CD4-positive, alpha-beta memory T cell (primary cell): ENCODE results near the gene VEGFB. TPM values are rescaled to one million over a fixed set of nuclear protein-coding genes. Genes with fewer than 3 reads are reported as not detected.

Source experiments
- CTCF ChIA-PET: fragments of 350-600 bp; sonication (Branson Sonifier 250); formaldehyde crosslinking; loops from one replicate; lab custom pipeline; 2021; ENCODE audit warnings: inconsistent platforms; ENCODE audit not compliant: partially characterized antibody; lab: Charles Lee
- POLR2A ChIA-PET: fragments of 350-600 bp; sonication (Branson Sonifier 250); formaldehyde crosslinking; loops from one replicate; lab custom pipeline; 2021; ENCODE audit not compliant: partially characterized antibody; lab: Charles Lee
- DNase-seq, 5 donors: peaks; one replicate each; pipeline versions ENCODE4 v3.0.0 to v3.0.0-alpha.2; 2020 to 2022; ENCODE audit warnings: mixed read lengths in 1 of 5
- H3K27ac ChIP-seq: one replicate; pipeline ENCODE4 v1.7.0; 2013; ENCODE audit warnings: low read depth, low read length
- H3K27me3 ChIP-seq: 2 replicates; pipeline ENCODE4 v1.7.0; 2013; ENCODE audit warnings: mild to moderate bottlenecking, low read length, moderate library complexity; ENCODE audit not compliant: insufficient read depth
- H3K36me3 ChIP-seq: 2 replicates; pipeline ENCODE4 v1.7.0; 2013; ENCODE audit warnings: mild to moderate bottlenecking, low read length, moderate library complexity; ENCODE audit not compliant: insufficient read depth
- H3K4me1 ChIP-seq: 2 replicates; pipeline ENCODE4 v1.7.0; 2013; ENCODE audit warnings: mild to moderate bottlenecking, low read length, moderate library complexity; ENCODE audit not compliant: insufficient read depth
- H3K4me3 ChIP-seq, 2 donors: one replicate each; pipeline ENCODE4 v1.7.0; 2013; ENCODE audit warnings: low read length in 2 of 2, mild to moderate bottlenecking in 1 of 2
- H3K9me3 ChIP-seq, 2 donors: one replicate each; pipeline ENCODE4 v1.7.0; 2013; ENCODE audit warnings: low read length in 2 of 2, control low read depth in 1 of 2; ENCODE audit not compliant: control insufficient read depth in 1 of 2
- H3K27ac Mint-ChIP-seq, 7 donors: one replicate each; pipeline ENCODE4 v1.8.0; 2020 to 2021; ENCODE audit warnings: mixed read lengths in 7 of 7, mild to moderate bottlenecking in 6 of 7, inconsistent platforms in 3 of 7, moderate library complexity in 3 of 7
- H3K27me3 Mint-ChIP-seq, 2 donors: one replicate each; pipeline ENCODE4 v1.8.0; 2020 to 2021; ENCODE audit warnings: mixed read lengths in 2 of 2
- H3K36me3 Mint-ChIP-seq, 2 donors: one replicate each; pipeline ENCODE4 v1.8.0; 2020 to 2021; ENCODE audit warnings: mixed read lengths in 2 of 2, inconsistent platforms in 1 of 2, mild to moderate bottlenecking in 1 of 2
- H3K4me1 Mint-ChIP-seq, 4 donors: one replicate each; pipeline ENCODE4 v1.8.0; 2020 to 2021; ENCODE audit warnings: mixed read lengths in 4 of 4, mild to moderate bottlenecking in 1 of 4
- H3K4me3 Mint-ChIP-seq, 8 donors: one replicate each; pipeline ENCODE4 v1.8.0; 2020 to 2021; ENCODE audit warnings: mixed read lengths in 8 of 8, mild to moderate bottlenecking in 7 of 8, moderate library complexity in 6 of 8, inconsistent platforms in 3 of 8
- H3K9me3 Mint-ChIP-seq, 8 donors: one replicate each; pipeline ENCODE4 v1.8.0; 2020 to 2021; ENCODE audit warnings: mixed read lengths in 8 of 8, mild to moderate bottlenecking in 5 of 8, inconsistent platforms in 3 of 8, moderate library complexity in 1 of 8
- intact Hi-C: fragments of 100-400 bp; cut with micrococcal nuclease; formaldehyde crosslinking; loops from one replicate; pipeline ENCODE4 v1.15.1; 2023
- polyA plus RNA-seq, 2 donors: library from polyadenylated mRNA; unstranded; fragments of 300-500 nt; fragmentation: Illumina TruSeq; gene quantifications; one replicate each; pipeline ENCODE4 v1.2.3, GENCODE V29; 2021
- total RNA-seq, 2 experiments: library from RNA; stranded (reverse); gene quantifications; one replicate each; pipeline ENCODE4 v1.2.3, GENCODE V29; 2021

Gene VEGFB
- total and polyA plus RNA-seq, 4 experiments from 2014 or later, result 2.3 to 97.3 (median 59.5) TPM

- Mint-ChIP-seq H3K27me3 (peaks cover 0 to 4% of the 10 kb centered on the region in 2 donors), H3K4me1 (peaks cover 9 to 36% (median 19%) of the 10 kb centered on the region in 4 donors), H3K9me3 (peaks cover 0 to 13% (median 0%) of the 10 kb centered on the region in 8 donors), H3K4me3 (peak overlapping the region; percentile 93 to 100 (median 96)), H3K36me3 (peaks cover 0 to 20% of the 10 kb centered on the region in 2 donors), H3K27ac (peak overlapping the region; percentile 98 to 100 (median 99))
- ChIA-PET POLR2A (interaction anchor here (0.6 to 6.9 kb wide), 35 partner anchors 8 to 1679 kb away, joined by 3 to 289 read pairs (median 5); partner anchors contain the start of genes BAD, CATSPERZ, CCDC88B and COX8A), CTCF (interaction anchor here (0.7 to 6.5 kb wide), 8 partner anchors 12 to 64 kb away, joined by 3 to 92 read pairs (median 5); partner anchors contain the start of genes BAD, CATSPERZ, ESRRA and FERMT3)
- peak overlapping the region; percentile 93 for H3K27ac ChIP-seq
- peak; percentile 98 for DNase-seq
- intact Hi-C loops, result loop anchor here (1.0 kb wide), 9 partner anchors 16 to 84 kb away; partner anchors contain the start of genes DNAJC4, ESRRA, FKBP2 and GPR137
- no peaks in the 10 kb centered on the region for H3K27me3 ChIP-seq
- peaks cover 20% of the 10 kb centered on the region for H3K4me1 ChIP-seq
- H3K4me3 ChIP-seq, result peak overlapping the region; percentile 93 to 98
- no peaks in the 10 kb centered on the region for H3K9me3 ChIP-seq
- H3K36me3 ChIP-seq, result no peaks in the 10 kb centered on the region
These were observed 35.3 kb downstream of the VEGFB start for GRCh38 chr11:64269540-64270220.

DNA sequence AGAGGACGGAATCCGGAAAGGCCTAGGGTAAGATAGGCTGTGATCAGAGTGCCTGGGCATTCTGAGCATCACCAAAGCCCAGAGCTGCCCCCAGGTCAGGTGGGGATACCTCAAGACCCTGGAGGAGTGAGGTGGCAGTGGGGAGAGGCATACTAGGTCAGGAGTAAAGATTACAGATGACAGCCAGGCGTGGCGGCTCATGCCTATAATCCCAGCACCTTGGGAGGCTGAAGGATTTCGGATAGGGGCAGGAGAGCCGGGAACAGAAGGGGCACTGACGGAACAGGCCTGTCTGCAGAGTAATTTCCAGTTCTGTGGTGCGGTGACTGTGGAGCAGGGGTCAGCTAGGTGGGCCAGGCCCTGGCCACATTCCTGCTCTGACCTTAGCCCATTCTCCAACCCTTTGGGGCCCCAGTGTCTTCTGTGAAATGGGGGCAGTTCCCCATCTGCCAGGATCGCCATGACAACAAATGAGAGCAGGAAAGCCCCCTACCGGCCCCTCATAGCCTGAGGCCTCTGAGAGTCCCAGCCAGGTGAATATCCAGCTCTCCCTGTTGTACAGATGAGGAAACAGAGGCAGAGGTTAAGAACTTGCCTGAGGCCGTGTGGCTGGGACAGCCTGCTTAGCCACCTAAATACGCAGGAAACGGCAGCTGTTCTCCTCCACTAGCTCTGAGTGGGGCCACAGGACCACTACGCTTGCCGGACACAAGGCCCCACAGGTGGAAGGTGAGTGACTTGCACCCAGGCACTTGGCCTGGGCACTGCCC, 40.8 kb downstream of the VEGFB start:
- DNase-seq, result no peak
- POLR2A ChIA-PET, result interaction anchor here (2.5 kb wide), 1 partner anchor 68 kb away, joined by 9 read pairs; the partner anchor contains the start of gene FERMT3
- peaks cover 5 to 14% (median 6%) of the 10 kb centered on the region in 4 donors for H3K4me1 Mint-ChIP-seq
- peaks cover 0 to 12% (median 0%) of the 10 kb centered on the region in 8 donors for H3K9me3 Mint-ChIP-seq
- intact Hi-C loops, result no loop called here
- CTCF ChIA-PET, result no interaction called here
- H3K27me3 ChIP-seq, result no peaks in the 10 kb centered on the region
- H3K4me3 Mint-ChIP-seq, result no peak overlapping the region
- peaks cover 9% of the 10 kb centered on the region for H3K36me3 ChIP-seq
- peaks cover 0 to 1% of the 10 kb centered on the region in 2 donors for H3K27me3 Mint-ChIP-seq
- H3K27ac ChIP-seq, result no peak overlapping the region
- peaks cover 0 to 22% of the 10 kb centered on the region in 2 donors for H3K36me3 Mint-ChIP-seq
- H3K4me1 ChIP-seq, result peaks cover 6% of the 10 kb centered on the region
- peak overlapping the region in 1 of 7 donors; percentile 15 for H3K27ac Mint-ChIP-seq
- H3K4me3 ChIP-seq, result no peak overlapping the region
- H3K9me3 ChIP-seq, result no peaks in the 10 kb centered on the region

DNA sequence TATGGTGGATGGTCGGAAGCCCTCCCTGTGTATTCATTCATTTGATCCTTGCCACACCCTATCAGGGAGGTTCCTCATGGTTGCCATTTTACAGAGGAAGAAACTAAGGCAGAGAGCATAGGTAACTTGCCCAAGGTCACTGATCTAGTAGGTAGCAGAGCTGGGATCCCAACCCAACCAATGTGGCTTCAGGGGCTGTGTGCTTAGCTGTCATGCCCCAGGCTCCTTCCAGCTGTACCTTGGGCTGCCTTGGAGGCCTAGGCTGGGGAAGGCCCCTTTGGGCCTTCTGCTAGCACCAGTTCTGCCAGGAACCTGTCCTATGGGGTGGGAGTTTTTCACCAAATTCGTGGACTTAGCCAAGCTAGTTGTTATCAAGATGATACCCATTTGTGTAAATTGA, 41.5 kb downstream of the VEGFB start:
- ChIA-PET POLR2A (interaction anchor here (1.3 to 2.5 kb wide), 2 partner anchors 9 to 69 kb away, joined by 3 to 9 read pairs; partner anchors contain the start of genes BAD and FERMT3), CTCF (no interaction called here)
- peaks cover 0 to 6% (median 0%) of the 10 kb centered on the region in 8 donors for H3K9me3 Mint-ChIP-seq
- peaks cover 4 to 11% (median 5%) of the 10 kb centered on the region in 4 donors for H3K4me1 Mint-ChIP-seq
- no peak overlapping the region for H3K27ac ChIP-seq
- DNase-seq, result no peak
- H3K4me3 ChIP-seq, result no peak overlapping the region
- H3K9me3 ChIP-seq, result no peaks in the 10 kb centered on the region
- no peak overlapping the region for H3K4me3 Mint-ChIP-seq
- H3K36me3 Mint-ChIP-seq, result peaks cover 0 to 18% of the 10 kb centered on the region in 2 donors
- H3K36me3 ChIP-seq, result peaks cover 9% of the 10 kb centered on the region
- intact Hi-C loops, result no loop called here
- H3K27me3 Mint-ChIP-seq, result no peaks in the 10 kb centered on the region
- no peaks in the 10 kb centered on the region for H3K27me3 ChIP-seq
- peak overlapping the region in 1 of 7 donors; percentile 79 for H3K27ac Mint-ChIP-seq
- H3K4me1 ChIP-seq, result peaks cover 6% of the 10 kb centered on the region

DNA sequence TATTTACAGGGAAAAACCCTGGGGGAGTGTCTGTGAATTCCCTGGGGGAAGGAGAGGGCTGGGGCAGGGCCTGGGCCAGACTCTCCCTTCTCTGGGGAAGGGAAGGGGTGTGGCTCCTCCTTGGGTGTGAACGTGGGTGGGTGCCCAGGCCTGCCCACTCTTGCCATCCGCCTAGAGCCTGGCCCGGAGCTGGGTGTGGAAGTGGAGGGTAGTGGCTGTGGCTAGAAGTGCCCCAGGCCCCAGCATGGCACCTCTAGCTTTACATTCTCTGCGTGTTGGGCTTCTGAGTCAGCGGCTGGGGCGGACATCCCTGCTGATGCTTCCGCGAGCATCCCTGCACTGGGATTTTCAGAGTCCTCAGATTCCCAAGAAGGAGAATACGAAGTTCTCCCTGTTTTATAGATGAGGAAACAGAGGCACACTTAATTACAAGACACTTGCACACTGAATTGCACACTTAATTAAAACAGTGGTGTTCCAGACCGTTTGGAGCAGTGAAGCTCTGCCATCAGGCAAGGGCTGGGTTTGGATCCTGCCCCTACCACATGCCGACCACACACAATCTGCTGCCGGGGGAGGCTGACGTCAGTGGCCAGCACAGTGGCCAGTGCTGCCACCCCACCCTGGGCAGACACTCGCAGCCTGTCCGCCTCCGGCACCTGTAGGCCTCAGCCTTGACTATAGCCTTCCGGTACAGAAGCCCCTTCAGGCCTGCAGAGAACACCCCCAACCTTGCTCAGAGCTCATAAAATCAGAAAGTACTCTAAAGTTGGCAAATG, 42.5 kb downstream of the VEGFB start:
- H3K27ac Mint-ChIP-seq, result no peak overlapping the region
- H3K27ac ChIP-seq, result no peak overlapping the region
- peaks cover 3% of the 10 kb centered on the region for H3K4me1 ChIP-seq
- H3K36me3 Mint-ChIP-seq, result peaks cover 0 to 18% of the 10 kb centered on the region in 2 donors
- no peaks in the 10 kb centered on the region for H3K9me3 ChIP-seq
- peaks cover 9% of the 10 kb centered on the region for H3K36me3 ChIP-seq
- H3K9me3 Mint-ChIP-seq, result no peaks in the 10 kb centered on the region
- H3K4me1 Mint-ChIP-seq, result peaks cover 3 to 9% (median 5%) of the 10 kb centered on the region in 4 donors
- intact Hi-C loops, result no loop called here
- no peaks in the 10 kb centered on the region for H3K27me3 ChIP-seq
- ChIA-PET POLR2A (interaction anchor here (1.3 to 2.5 kb wide), 3 partner anchors 8 to 70 kb away, joined by 3 to 9 read pairs (median 4); partner anchors contain the start of genes BAD and FERMT3), CTCF (interaction anchor here (0.9 to 2.6 kb wide), 3 partner anchors 24 to 72 kb away, joined by 3 to 10 read pairs (median 4); partner anchors contain the start of genes PRDX5 and TRMT112)
- H3K4me3 Mint-ChIP-seq, result no peak overlapping the region
- no peak for DNase-seq
- H3K4me3 ChIP-seq, result no peak overlapping the region
- no peaks in the 10 kb centered on the region for H3K27me3 Mint-ChIP-seq

DNA sequence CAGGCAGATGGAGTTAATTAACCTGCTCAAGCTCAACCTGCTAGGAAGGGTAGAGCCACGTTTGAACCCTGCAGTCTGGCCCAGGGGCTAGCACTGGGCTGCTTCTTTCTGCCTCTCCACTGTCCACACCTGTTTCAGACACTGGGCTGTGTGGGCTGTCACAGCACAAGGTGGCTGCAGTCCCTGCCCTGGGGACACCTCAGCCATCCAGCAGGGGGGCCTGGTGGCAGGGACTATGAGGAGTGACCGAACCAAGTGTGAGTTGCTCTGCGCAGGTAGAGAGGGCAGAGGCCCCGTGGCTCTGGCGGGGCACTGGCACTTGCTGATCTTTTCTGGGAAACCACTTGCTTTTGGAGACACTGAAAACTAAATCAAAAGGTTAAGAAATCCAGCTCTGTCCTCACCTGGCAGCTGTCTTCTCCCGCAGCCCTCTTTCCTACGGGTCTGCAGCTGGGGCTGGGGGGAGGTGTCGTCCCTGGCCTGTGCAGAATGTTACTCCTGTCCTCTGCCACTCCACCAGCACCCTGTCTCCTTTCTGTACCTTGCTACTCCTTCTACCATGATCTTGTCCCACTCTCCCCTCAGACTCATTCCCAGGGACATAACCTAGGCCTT, 44.3 kb downstream of the VEGFB start:
- intact Hi-C loops, result no loop called here
- CTCF ChIA-PET, result interaction anchor here (1.4 to 2.6 kb wide), 3 partner anchors 23 to 39 kb away, joined by 3 to 10 read pairs (median 4); partner anchors contain the start of genes PRDX5 and TRMT112
- no peak overlapping the region for H3K4me3 Mint-ChIP-seq
- Histone ChIP-seq H3K27ac (no peak overlapping the region), H3K27me3 (no peaks in the 10 kb centered on the region), H3K36me3 (peaks cover 9% of the 10 kb centered on the region), H3K4me3 (no peak overlapping the region), H3K4me1 (peaks cover 9% of the 10 kb centered on the region), H3K9me3 (no peaks in the 10 kb centered on the region)
- peak overlapping the region in 1 of 7 donors; percentile 52 for H3K27ac Mint-ChIP-seq
- H3K4me1 Mint-ChIP-seq, result peaks cover 4 to 17% (median 12%) of the 10 kb centered on the region in 4 donors
- POLR2A ChIA-PET, result interaction anchor here (2.6 kb wide), 1 partner anchor 8 kb away, joined by 9 read pairs; no protein-coding TSS in a partner anchor
- H3K9me3 Mint-ChIP-seq, result no peaks in the 10 kb centered on the region
- DNase-seq, result no peak
- H3K27me3 Mint-ChIP-seq, result no peaks in the 10 kb centered on the region
- H3K36me3 Mint-ChIP-seq, result peaks cover 0 to 19% of the 10 kb centered on the region in 2 donors
